K562 (cell line): ENCODE results near the gene OMG. TPM values are rescaled to one million over a fixed set of nuclear protein-coding genes. Genes with fewer than 3 reads are reported as not detected.
A peak's percentile ranks its signal among the peaks of the same experiment; 100 is the strongest.

Experiments used
- CBX1 ChIP-seq: sonication (generic); IDR thresholded peaks from 2 replicates; pipeline ENCODE4 v1.6.1; 2016; ENCODE audit warnings: antibody characterized with exemption, low read depth, mild to moderate bottlenecking
- CEBPG ChIP-seq, 3 experiments: fragments of 200-800 bp in 1 of 3; sonication (Bioruptor generic) in 1 of 3; sonication (generic) in 1 of 3; formaldehyde crosslinking in 1 of 3; IDR thresholded peaks in 2 of 3; conservative IDR thresholded peaks in 1 of 3; 2 replicates each; pipeline versions ENCODE4 v1.6.1 to v1.8.0; 2016 to 2022; ENCODE audit warnings: missing compliant biosample characterization in 2 of 3, missing genetic modification characterization in 2 of 3, mild to moderate bottlenecking in 1 of 3, missing genetic modification reagents in 1 of 3
- CHD7 ChIP-seq: fragments of 200-600 bp; sonication (generic); IDR thresholded peaks from one replicate; pipeline ENCODE4 v1.6.1; 2012; ENCODE audit warnings: mild to moderate bottlenecking, low read depth, low read length, inconsistent platforms
- E2F3 ChIP-seq: fragments of 250-450 bp; sonication (Bioruptor Pico); IDR thresholded peaks from 2 replicates; pipeline ENCODE4 v1.4.0; 2020; ENCODE audit warnings: mild to moderate bottlenecking
- FOSL1 ChIP-seq: fragments of 200-800 bp; sonication (Bioruptor generic); conservative IDR thresholded peaks from 2 replicates; pipeline ENCODE4 v1.6.1; 2016; ENCODE audit warnings: missing genetic modification characterization, missing compliant biosample characterization
- FOXK2 ChIP-seq, 2 experiments: fragments of 450-650 bp; IDR thresholded peaks in 1 of 2; conservative IDR thresholded peaks in 1 of 2; 2 replicates each; pipeline ENCODE4 v1.6.1; 2016; ENCODE audit warnings: low read depth in 2 of 2, mild to moderate bottlenecking in 1 of 2
- HLTF ChIP-seq: fragments of 450-650 bp; IDR thresholded peaks from 2 replicates; pipeline ENCODE4 v1.6.1; 2016
- NFE2L1 ChIP-seq: fragments of 450-650 bp; IDR thresholded peaks from 2 replicates; pipeline ENCODE4 v1.6.1; 2016; ENCODE audit warnings: missing genetic modification characterization, low read depth, mild to moderate bottlenecking, missing compliant biosample characterization, moderate library complexity, borderline replicate concordance
- PHTF2 ChIP-seq: fragments of 250-450 bp; sonication (Bioruptor Pico); IDR thresholded peaks from 2 replicates; pipeline ENCODE4 v1.5.0; 2021; ENCODE audit warnings: mild to moderate bottlenecking
- SUPT5H ChIP-seq: fragments of 450-650 bp; IDR thresholded peaks from 2 replicates; pipeline ENCODE4 v1.6.1; 2016
- TARDBP ChIP-seq: fragments of 450-650 bp; IDR thresholded peaks from 2 replicates; pipeline ENCODE4 v1.6.1; 2016
- ZFX ChIP-seq: sonication (generic); formaldehyde crosslinking; IDR thresholded peaks from 2 replicates; pipeline ENCODE4 v1.8.0; 2022; ENCODE audit warnings: mild to moderate bottlenecking, missing genetic modification reagents, moderate library complexity
- ZNF561 ChIP-seq: fragments of 450-650 bp; formaldehyde crosslinking; conservative IDR thresholded peaks from 2 replicates; pipeline ENCODE4 v1.4.0; 2020; ENCODE audit warnings: mild to moderate bottlenecking, moderate library complexity
- ZNF699 ChIP-seq: fragments of 250-450 bp; sonication (Bioruptor Pico); IDR thresholded peaks from 2 replicates; pipeline ENCODE4 v1.8.0; 2021; ENCODE audit warnings: mild to moderate bottlenecking, moderate library complexity; ENCODE audit not compliant: insufficient replicate concordance
- polyA plus RNA-seq, 8 experiments: library from polyadenylated mRNA; depleted of rRNA in 4 of 8; stranded (reverse) in 5 of 8; unstranded in 3 of 8; fragments of >200 nt; fragmentation: Nextera tagmentation in 2 of 8; fragmentation: Illumina TruSeq in 1 of 8; extraction: Ambion mirVana in 2 of 8; extraction: Trizol in 1 of 8; gene quantifications; 2 replicates each; pipeline versions ENCODE4 v1.2.1 to v1.2.3, GENCODE V29; 2011 to 2014; ENCODE audit warnings: inconsistent platforms in 1 of 8, missing spikeins in 1 of 8
- total RNA-seq, 7 experiments: library from RNA; depleted of rRNA in 6 of 7; stranded (reverse); fragments of >200 nt in 6 of 7; fragmentation: Illumina TruSeq in 2 of 7; extraction: Trizol in 2 of 7; gene quantifications; 2 replicates each; pipeline versions ENCODE4 v1.2.1 to v1.2.3, GENCODE V29; 2011 to 2021; ENCODE audit warnings: low replicate concordance in 1 of 7

Gene OMG
- total and polyA plus RNA-seq, 9 of the 15 experiments (the other 6 are each of a cell fraction or from before 2014, with no cell fraction given): 0.41 TPM; not detected in 8

GRCh38 chr17:31318298-31318801, 21.3 kb upstream of the OMG start (continued):
- no peak for TF ChIP-seq CHD7
- no peak for TF ChIP-seq ZNF561 (CRISPR knock-in tag)
- TF ChIP-seq ZNF699 (CRISPR knock-in tag): no peak
- TF ChIP-seq FOXK2 (conservative IDR thresholded peaks at IDR 0.05 in 1 of 2, IDR thresholded peaks at IDR 0.05 in 1 of 2; ENCODE audit: low read depth in 2 of 2): no peak
- no peak for TF ChIP-seq PHTF2
- no peak for TF ChIP-seq SUPT5H
- no peak for TF ChIP-seq E2F3 (CRISPR knock-in tag)
- TF ChIP-seq NFE2L1 (tag): no peak
- peak; percentile 33; the same call in 1 of the 2 replicates for TF ChIP-seq FOSL1 (tag)
- no peak for TF ChIP-seq HLTF
- TF ChIP-seq TARDBP: no peak
- TF ChIP-seq CBX1: no peak
- TF ChIP-seq CEBPG (CRISPR knock-in tag; IDR thresholded peaks at IDR 0.05): no peak
- TF ChIP-seq CEBPG (tag; conservative IDR thresholded peaks at IDR 0.05 in 1 of 2, IDR thresholded peaks at IDR 0.05 in 1 of 2): peak; percentile 85 to 91
- no peak for TF ChIP-seq ZFX (CRISPR knock-in tag)
